HG02973 (cell line): Measurements from ENCODE around the gene SNX21.
"Not testable (repeated sequence)": the region's sequence is repeated elsewhere in the genome, so short reads cannot be mapped to it uniquely, and the experiment has no call there.

Experiments used
- ATAC-seq: cut with Tn5 transposase; IDR thresholded peaks from one replicate; pipeline ENCODE4 v1.9.1; 2021; ENCODE audit warnings: moderate library complexity; ENCODE audit not compliant: unreplicated experiment

The SNX21 gene

GRCh38 chr20:45822857-45823256 lies 10.7 kb upstream of the SNX21 start:
- no peak for ATAC-seq

- no peak for ATAC-seq
Measured at GRCh38 chr20:45823949-45824835, 9.4 kb upstream of the SNX21 start.

GRCh38 chr20:45826381-45827019 lies 7.1 kb upstream of the SNX21 start:
- ATAC-seq = no peak

- ATAC-seq = no peak
Measured at GRCh38 chr20:45827030-45827652, 6.5 kb upstream of the SNX21 start, which contains the start of gene TNNC2. Gene TNNC2 (minus strand): TSS chr20:45827312. CDS start chr20:45827248, 64 bp downstream.

- ATAC-seq = no peak
Measured at GRCh38 chr20:45827712-45828111, 5.9 kb upstream of the SNX21 start.

GRCh38 chr20:45828589-45828988 lies 5.0 kb upstream of the SNX21 start:
- ATAC-seq = no peak

- not testable (repeated sequence) for ATAC-seq
Measured at GRCh38 chr20:45829673-45830106, 3.9 kb upstream of the SNX21 start.

GRCh38 chr20:45832619-45833018 lies 980 bp upstream of the SNX21 start:
- ATAC-seq = no peak

GRCh38 chr20:45833883-45834796 lies 541 bp downstream of the SNX21 start:
- peak; percentile 27 for ATAC-seq

GRCh38 chr20:45834797-45835161 lies 1.2 kb downstream of the SNX21 start:
- ATAC-seq = no peak

GRCh38 chr20:45835329-45835765 lies 1.7 kb downstream of the SNX21 start:
- no peak for ATAC-seq

GRCh38 chr20:45835825-45836224 lies 2.2 kb downstream of the SNX21 start:
- ATAC-seq = no peak

GRCh38 chr20:45836841-45837240 lies 3.2 kb downstream of the SNX21 start:
- ATAC-seq = no peak

GRCh38 chr20:45840700-45841198 lies 7.2 kb downstream of the SNX21 start:
- ATAC-seq = no peak

- ATAC-seq = no peak
Measured at GRCh38 chr20:45841407-45842129, 8.0 kb downstream of the SNX21 start.

GRCh38 chr20:45842169-45842812 lies 8.7 kb downstream of the SNX21 start:
- ATAC-seq = no peak

- no peak for ATAC-seq
Measured at GRCh38 chr20:45843506-45843905, 9.9 kb downstream of the SNX21 start.

GRCh38 chr20:45845452-45845851 lies 11.9 kb downstream of the SNX21 start:
- ATAC-seq = no peak

GRCh38 chr20:45848421-45848820 lies 14.8 kb downstream of the SNX21 start:
- ATAC-seq = no peak
